OCI-LY3 (cell line): ENCODE measurements around the gene NNAT.

Experiments
- CTCF ChIP-seq: fragments of 200-600, 300-600 bp; sonication (generic); IDR thresholded peaks from 2 replicates; pipeline ENCODE4 v1.5.1; 2014; ENCODE audit warnings: antibody characterized with exemption, low read length, low read depth
- EZH2phosphoT487 ChIP-seq: fragments of 200-600 bp; shearing (Covaris generic); IDR thresholded peaks from 2 replicates; pipeline ENCODE4 v1.6.1; 2018; ENCODE audit warnings: antibody characterized with exemption, mixed run types, low read depth

- TF ChIP-seq CTCF (no peak), EZH2phosphoT487 (no peak)
Measured at GRCh38 chr20:37523911-37524700, 3.1 kb downstream of the NNAT start.
